Nephron progenitor cell (in vitro differentiated cells): ENCODE data around the gene CACNA2D1.

Experiments
- DNase-seq: peaks from one replicate; pipeline ENCODE4 v3.0.0; 2021
- H3K27ac Mint-ChIP-seq: 2 replicates; pipeline ENCODE4 v1.8.0; 2021; ENCODE audit warnings: mild to moderate bottlenecking, moderate library complexity, mixed read lengths
- H3K27me3 Mint-ChIP-seq: 2 replicates; pipeline ENCODE4 v1.8.0; 2021; ENCODE audit warnings: mild to moderate bottlenecking, low read depth, mixed read lengths; ENCODE audit not compliant: poor library complexity
- H3K36me3 Mint-ChIP-seq: 2 replicates; pipeline ENCODE4 v1.8.0; 2021; ENCODE audit warnings: low read depth, mixed read lengths
- H3K4me1 Mint-ChIP-seq: 2 replicates; pipeline ENCODE4 v1.8.0; 2021; ENCODE audit warnings: mixed read lengths
- H3K4me3 Mint-ChIP-seq: 2 replicates; pipeline ENCODE4 v1.8.0; 2021; ENCODE audit warnings: mild to moderate bottlenecking, moderate library complexity, mixed read lengths
- H3K9me3 Mint-ChIP-seq: 2 replicates; pipeline ENCODE4 v1.8.0; 2021; ENCODE audit warnings: mild to moderate bottlenecking, moderate library complexity, mixed read lengths
- CTCF ChIP-seq: fragments of 200-600 bp; sonication (generic); IDR thresholded peaks from 2 replicates; pipeline ENCODE4 v1.5.0; 2021; ENCODE audit warnings: antibody characterized with exemption

CACNA2D1 gene

GRCh38 chr7:82360591-82361368 is 82.8 kb downstream of the CACNA2D1 start:
- Mint-ChIP-seq H3K4me1 (no peaks in the 10 kb centered on the region), H3K27me3 (peaks cover 4% of the 10 kb centered on the region), H3K27ac (peak overlapping the region; percentile 42), H3K36me3 (no peaks in the 10 kb centered on the region), H3K9me3 (no peaks in the 10 kb centered on the region), H3K4me3 (no peak overlapping the region)
- no peak for TF ChIP-seq CTCF
- DNase-seq = no peak

GRCh38 chr7:82359426-82359825 is 84.2 kb downstream of the CACNA2D1 start:
- Mint-ChIP-seq H3K4me1 (no peaks in the 10 kb centered on the region), H3K36me3 (no peaks in the 10 kb centered on the region), H3K4me3 (no peak overlapping the region), H3K27me3 (peaks cover 4% of the 10 kb centered on the region), H3K27ac (no peak overlapping the region), H3K9me3 (no peaks in the 10 kb centered on the region)
- no peak for DNase-seq
- TF ChIP-seq CTCF = no peak

- DNase-seq = no peak
- TF ChIP-seq CTCF = no peak
- Mint-ChIP-seq H3K27me3 (peaks cover 4% of the 10 kb centered on the region), H3K27ac (no peak overlapping the region), H3K4me1 (no peaks in the 10 kb centered on the region), H3K36me3 (no peaks in the 10 kb centered on the region), H3K4me3 (no peak overlapping the region), H3K9me3 (no peaks in the 10 kb centered on the region)
Observed at GRCh38 chr7:82358923-82359322, 84.7 kb downstream of the CACNA2D1 start.

- TF ChIP-seq CTCF = no peak
- no peaks in the 10 kb centered on the region for H3K36me3 Mint-ChIP-seq
- no peak overlapping the region for H3K27ac Mint-ChIP-seq
- H3K4me1 Mint-ChIP-seq = no peaks in the 10 kb centered on the region
- no peak for DNase-seq
- no peak overlapping the region for H3K4me3 Mint-ChIP-seq
- peaks cover 4% of the 10 kb centered on the region for H3K27me3 Mint-ChIP-seq
- H3K9me3 Mint-ChIP-seq = no peaks in the 10 kb centered on the region
Observed at GRCh38 chr7:82358009-82358578, 85.5 kb downstream of the CACNA2D1 start.

- Mint-ChIP-seq H3K4me3 (no peak overlapping the region), H3K4me1 (no peaks in the 10 kb centered on the region), H3K36me3 (no peaks in the 10 kb centered on the region), H3K9me3 (no peaks in the 10 kb centered on the region), H3K27me3 (no peaks in the 10 kb centered on the region), H3K27ac (no peak overlapping the region)
- no peak for DNase-seq
- TF ChIP-seq CTCF = no peak
Observed at GRCh38 chr7:82348251-82348650, 95.3 kb downstream of the CACNA2D1 start.

- DNase-seq = no peak
- Mint-ChIP-seq H3K4me1 (no peaks in the 10 kb centered on the region), H3K4me3 (no peak overlapping the region), H3K27ac (no peak overlapping the region), H3K27me3 (no peaks in the 10 kb centered on the region), H3K36me3 (no peaks in the 10 kb centered on the region), H3K9me3 (no peaks in the 10 kb centered on the region)
- no peak for TF ChIP-seq CTCF
Observed at GRCh38 chr7:82347808-82348207, 95.8 kb downstream of the CACNA2D1 start.
